Caco-2 (cell line): Measurements from ENCODE around the gene RNPEP. TPM values are rescaled to one million over a fixed set of nuclear protein-coding genes. Genes with fewer than 3 reads are reported as not detected.

ENCODE experiments used
- BruUV-seq: library from RNA; stranded (reverse); fragments of 400-500 nt; replicated peaks from 2 replicates; lab custom pipeline; 2021; lab: Mats Ljungman, UMichigan
- CTCF ChIA-PET: fragments of 300-600 bp; sonication (Branson Sonifier 250); formaldehyde crosslinking; loops from one replicate; lab custom pipeline; 2022; ENCODE audit warnings: antibody characterized with exemption; lab: Charles Lee
- POLR2A ChIA-PET: fragments of 300-600 bp; sonication (Branson Sonifier 250); formaldehyde crosslinking; loops from one replicate; lab custom pipeline; 2022; ENCODE audit warnings: antibody characterized with exemption; lab: Charles Lee
- DNase-seq, 2 experiments: peaks; one replicate each; pipeline versions ENCODE4 v3.0.0 to v3.0.0-alpha.2; 2020 to 2022
- H3K27me3 ChIP-seq: replicated peaks from 2 replicates; pipeline ENCODE4 v1.6.0; 2011; ENCODE audit warnings: low read length; ENCODE audit not compliant: control insufficient read depth, insufficient read depth
- H3K36me3 ChIP-seq: 2 replicates; pipeline ENCODE4 v1.5.1; 2011; ENCODE audit warnings: low read length; ENCODE audit not compliant: control insufficient read depth, insufficient read depth
- H3K4me1 ChIP-seq: fragments of 250-450 bp; sonication (Bioruptor Pico); 2 replicates; pipeline ENCODE4 v1.5.1; 2020; ENCODE audit warnings: mild to moderate bottlenecking
- H3K4me3 ChIP-seq: 2 replicates; pipeline ENCODE4 v1.5.1; 2011; ENCODE audit warnings: low read depth, mild to moderate bottlenecking, control low read depth, low read length
- H3K9me3 ChIP-seq: fragments of 250-450 bp; sonication (Bioruptor Pico); 2 replicates; pipeline ENCODE4 v1.5.1; 2020; ENCODE audit warnings: mild to moderate bottlenecking, moderate library complexity
- H3K27ac Mint-ChIP-seq: one replicate; pipeline ENCODE4 v1.8.0; 2022; ENCODE audit warnings: mixed read lengths; ENCODE audit not compliant: unreplicated experiment
- H3K27me3 Mint-ChIP-seq: one replicate; pipeline ENCODE4 v1.8.0; 2022; ENCODE audit warnings: mixed read lengths; ENCODE audit not compliant: insufficient read depth, unreplicated experiment
- H3K36me3 Mint-ChIP-seq: one replicate; pipeline ENCODE4 v1.8.0; 2022; ENCODE audit warnings: mild to moderate bottlenecking, mixed read lengths; ENCODE audit not compliant: insufficient read depth, unreplicated experiment
- H3K4me1 Mint-ChIP-seq: one replicate; pipeline ENCODE4 v1.8.0; 2022; ENCODE audit warnings: low read depth, mixed read lengths; ENCODE audit not compliant: unreplicated experiment
- H3K4me3 Mint-ChIP-seq: one replicate; pipeline ENCODE4 v1.8.0; 2022; ENCODE audit warnings: mild to moderate bottlenecking, moderate library complexity, mixed read lengths; ENCODE audit not compliant: unreplicated experiment
- H3K9me3 Mint-ChIP-seq: one replicate; pipeline ENCODE4 v1.8.0; 2022; ENCODE audit warnings: mixed read lengths; ENCODE audit not compliant: unreplicated experiment
- intact Hi-C: fragments of 100-400 bp; cut with micrococcal nuclease; formaldehyde crosslinking; loops from one replicate; pipeline ENCODE4 v1.10.0; 2022; ENCODE audit not compliant: unreplicated experiment
- total RNA-seq: library from RNA; stranded (reverse); gene quantifications from 2 replicates; pipeline ENCODE4 v1.2.3, GENCODE V29; 2022
- TF ChIP-seq, protein P1 (sequence below), 2 experiments: fragments of 200-600 bp in 1 of 2; IDR thresholded peaks; 1 replicate in 1 of 2; 2 replicates in 1 of 2; pipeline versions ENCODE4 v1.5.1 to v1.8.0; 2011 to 2022; ENCODE audit warnings: antibody characterized with exemption in 1 of 2, control low read depth in 1 of 2, inconsistent platforms in 1 of 2, low read depth in 1 of 2, low read length in 1 of 2, mild to moderate bottlenecking in 1 of 2, moderate library complexity in 1 of 2; ENCODE audit not compliant: insufficient read depth in 1 of 2, severe bottlenecking in 1 of 2, unreplicated experiment in 1 of 2

The RNPEP gene
- total RNA-seq, 1 experiment from 2014 or later = 75.9 TPM

DNA sequence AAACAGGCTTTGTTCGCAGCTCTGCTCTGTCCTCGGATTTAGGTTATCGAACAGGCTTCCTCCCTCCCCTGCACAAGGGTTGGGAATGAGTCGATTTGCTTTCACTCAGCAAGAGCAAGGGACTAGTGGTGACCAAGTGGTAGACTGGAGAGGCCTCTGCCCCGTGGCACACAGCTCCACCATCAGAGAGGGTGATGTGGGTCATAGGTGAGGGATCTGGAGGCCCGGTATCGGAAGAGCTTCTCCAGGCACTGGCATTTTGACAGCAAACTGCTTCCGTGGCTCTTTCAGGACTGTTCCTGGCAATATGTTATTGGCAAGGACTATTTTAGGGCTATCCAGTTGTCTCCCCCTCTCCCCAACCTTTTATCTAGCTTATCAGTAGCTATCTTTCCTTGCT is 24.9 kb downstream of the RNPEP start:
- Mint-ChIP-seq H3K4me1 (peaks cover 38% of the 10 kb centered on the region), H3K4me3 (peak overlapping the region; percentile 72), H3K27me3 (no peaks in the 10 kb centered on the region), H3K9me3 (no peaks in the 10 kb centered on the region), H3K27ac (peak overlapping the region; percentile 58), H3K36me3 (peaks cover 90% of the 10 kb centered on the region)
- ChIA-PET CTCF (interaction anchor here (0.6 to 4.5 kb wide), 10 partner anchors 8 to 148 kb away, joined by 3 to 46 read pairs (median 4); no protein-coding TSS in a partner anchor), POLR2A (interaction anchor here (0.6 to 1.3 kb wide), 10 partner anchors 8 to 115 kb away, joined by 3 to 8 read pairs (median 3); partner anchors contain the start of gene LMOD1)
- DNase-seq = no peak
- intact Hi-C loops = loop anchor here (5.0 kb wide), 1 partner anchor 40 kb away; no protein-coding TSS in a partner anchor
- Histone ChIP-seq H3K36me3 (peaks cover 10% of the 10 kb centered on the region), H3K27me3 (no peaks in the 10 kb centered on the region), H3K4me3 (peak overlapping the region; percentile 48), H3K9me3 (no peaks in the 10 kb centered on the region), H3K4me1 (peaks cover 58% of the 10 kb centered on the region)
- TF ChIP-seq, protein P1, sequence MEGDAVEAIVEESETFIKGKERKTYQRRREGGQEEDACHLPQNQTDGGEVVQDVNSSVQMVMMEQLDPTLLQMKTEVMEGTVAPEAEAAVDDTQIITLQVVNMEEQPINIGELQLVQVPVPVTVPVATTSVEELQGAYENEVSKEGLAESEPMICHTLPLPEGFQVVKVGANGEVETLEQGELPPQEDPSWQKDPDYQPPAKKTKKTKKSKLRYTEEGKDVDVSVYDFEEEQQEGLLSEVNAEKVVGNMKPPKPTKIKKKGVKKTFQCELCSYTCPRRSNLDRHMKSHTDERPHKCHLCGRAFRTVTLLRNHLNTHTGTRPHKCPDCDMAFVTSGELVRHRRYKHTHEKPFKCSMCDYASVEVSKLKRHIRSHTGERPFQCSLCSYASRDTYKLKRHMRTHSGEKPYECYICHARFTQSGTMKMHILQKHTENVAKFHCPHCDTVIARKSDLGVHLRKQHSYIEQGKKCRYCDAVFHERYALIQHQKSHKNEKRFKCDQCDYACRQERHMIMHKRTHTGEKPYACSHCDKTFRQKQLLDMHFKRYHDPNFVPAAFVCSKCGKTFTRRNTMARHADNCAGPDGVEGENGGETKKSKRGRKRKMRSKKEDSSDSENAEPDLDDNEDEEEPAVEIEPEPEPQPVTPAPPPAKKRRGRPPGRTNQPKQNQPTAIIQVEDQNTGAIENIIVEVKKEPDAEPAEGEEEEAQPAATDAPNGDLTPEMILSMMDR (IDR thresholded peaks at IDR 0.05; ENCODE audit: insufficient read depth in 1 of 2, low read depth in 1 of 2, low read length in 1 of 2, severe bottlenecking in 1 of 2, unreplicated experiment in 1 of 2) = no peak
- no TSS peak for BruUV-seq

DNA sequence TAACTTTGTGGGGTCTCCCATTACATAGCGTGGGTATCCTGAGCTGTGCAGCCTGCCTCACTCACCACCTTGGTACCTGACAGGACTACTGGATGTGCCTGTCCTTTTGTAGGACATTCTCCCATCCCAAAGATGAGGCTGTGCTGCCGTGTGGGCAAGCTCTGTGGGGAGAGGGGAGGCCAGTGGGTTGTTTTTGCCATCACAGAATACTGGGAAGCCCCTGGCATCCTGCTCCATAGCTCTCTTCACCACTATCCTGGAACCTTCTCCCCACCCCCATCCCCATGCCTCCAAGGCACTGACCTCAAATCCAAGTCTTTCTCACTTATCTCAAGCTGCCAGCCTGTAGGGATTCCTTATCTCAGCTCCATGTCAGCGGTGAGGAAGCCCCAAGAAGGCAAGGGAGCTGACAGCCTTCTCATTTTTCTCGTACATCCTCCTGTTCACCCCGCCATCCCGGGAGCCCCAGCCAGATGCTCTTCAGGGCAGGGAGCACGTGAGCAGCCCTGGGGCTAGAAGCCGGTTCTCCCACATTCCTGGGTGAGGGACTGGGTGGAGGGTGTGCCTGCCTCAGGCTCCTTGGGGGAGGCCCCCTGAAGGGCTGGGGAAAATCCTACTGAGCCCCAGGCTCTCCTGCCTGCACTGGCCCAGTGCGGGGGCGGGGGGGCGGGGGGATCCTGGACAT is 25.5 kb downstream of the RNPEP start:
- CTCF ChIA-PET = interaction anchor here (0.6 to 4.5 kb wide), 13 partner anchors 8 to 147 kb away, joined by 3 to 46 read pairs (median 4); no protein-coding TSS in a partner anchor
- H3K9me3 Mint-ChIP-seq = no peaks in the 10 kb centered on the region
- H3K4me3 Mint-ChIP-seq = peak overlapping the region; percentile 72
- peak overlapping the region; percentile 58 for H3K27ac Mint-ChIP-seq
- peak; percentile 97 to 98 for DNase-seq
- Histone ChIP-seq H3K9me3 (no peaks in the 10 kb centered on the region), H3K36me3 (peaks cover 13% of the 10 kb centered on the region), H3K4me1 (peaks cover 61% of the 10 kb centered on the region), H3K27me3 (no peaks in the 10 kb centered on the region), H3K4me3 (peak overlapping the region; percentile 48)
- intact Hi-C loops = loop anchor here (1.0 to 5.0 kb wide), 2 partner anchors 39 to 106 kb away; no protein-coding TSS in a partner anchor
- no peaks in the 10 kb centered on the region for H3K27me3 Mint-ChIP-seq
- BruUV-seq = TSS peak; percentile 75
- POLR2A ChIA-PET = interaction anchor here (0.5 to 2.7 kb wide), 11 partner anchors 8 to 116 kb away, joined by 3 to 47 read pairs (median 3); partner anchors contain the start of gene LMOD1
- H3K36me3 Mint-ChIP-seq = peaks cover 90% of the 10 kb centered on the region
- peaks cover 38% of the 10 kb centered on the region for H3K4me1 Mint-ChIP-seq
- TF ChIP-seq, protein P1 (IDR thresholded peaks at IDR 0.05; ENCODE audit: insufficient read depth in 1 of 2, low read depth in 1 of 2, low read length in 1 of 2, severe bottlenecking in 1 of 2, unreplicated experiment in 1 of 2) = no peak
